D721Med (cell line): ENCODE data around the gene IL1A.

Source experiments
- DNase-seq: peaks from one replicate; pipeline ENCODE4 v3.0.0; 2011; ENCODE audit warnings: low spot score; ENCODE audit not compliant: insufficient read length
- FAIRE-seq: peaks from 2 replicates; lab custom pipeline; 2011; peaks lifted over from hg19 to GRCh38; lab: Jason Lieb, UNC
- CTCF ChIP-seq: IDR thresholded peaks from 2 replicates; pipeline ENCODE4 v1.5.1; 2012; ENCODE audit warnings: mild to moderate bottlenecking, control low read depth; ENCODE audit not compliant: insufficient read depth; ENCODE audit errors: missing control alignments

Gene IL1A

GRCh38 chr2:112809112-112809511, 24.8 kb upstream of the IL1A start:
- TF ChIP-seq CTCF: no peak
- no peak for DNase-seq
- FAIRE-seq: no peak

DNA sequence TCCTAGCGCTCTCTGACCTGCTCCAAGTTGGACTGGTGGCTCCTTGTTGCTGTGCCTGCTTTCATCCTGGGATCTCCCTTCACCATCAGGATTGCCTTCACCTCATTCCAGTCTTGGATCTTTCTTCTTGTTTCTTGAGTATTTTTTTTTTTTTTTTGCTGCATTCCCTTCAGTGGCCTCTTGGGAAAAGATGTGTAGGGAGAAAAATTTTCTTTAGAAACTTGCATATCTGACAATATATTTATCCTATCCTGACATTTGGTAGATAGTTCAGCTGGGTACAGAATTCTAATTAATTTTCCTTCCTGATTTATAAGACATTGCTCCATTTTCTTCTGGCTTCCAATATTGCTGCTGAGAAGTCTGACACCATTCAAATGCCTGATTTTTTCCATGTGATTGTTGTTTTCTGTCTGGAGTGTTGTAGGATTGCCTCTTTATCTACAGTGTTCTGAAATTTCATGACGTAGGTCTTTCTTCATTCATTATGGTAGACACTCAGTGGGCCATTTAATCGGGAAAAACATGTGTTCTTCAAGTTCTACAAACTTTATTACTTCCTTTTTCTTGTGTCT, 23.0 kb upstream of the IL1A start:
- FAIRE-seq: no peak
- no peak for DNase-seq
- TF ChIP-seq CTCF: no peak

DNA sequence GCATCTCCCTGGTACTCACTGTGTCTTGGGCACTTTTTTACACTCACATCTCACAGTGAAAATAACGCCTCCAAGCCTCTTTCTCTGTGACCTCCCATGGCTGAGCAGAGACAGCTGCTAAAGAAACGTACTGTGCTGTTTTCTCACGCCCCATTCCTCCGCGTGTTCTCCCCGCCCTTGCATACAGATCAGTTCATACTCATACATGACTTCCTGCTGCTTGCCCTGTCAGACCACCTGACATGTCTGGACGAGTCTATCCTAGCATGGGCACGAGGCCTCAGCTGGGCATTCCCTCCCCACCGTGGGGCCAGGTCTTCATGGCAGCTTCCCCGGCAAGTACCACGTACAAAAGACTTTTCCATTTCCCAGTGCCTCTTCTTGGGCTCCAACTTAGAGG, 21.2 kb upstream of the IL1A start:
- FAIRE-seq (no peak), DNase-seq (no peak)
- no peak for TF ChIP-seq CTCF

- FAIRE-seq (no peak), DNase-seq (no peak)
- no peak for TF ChIP-seq CTCF
Observed at GRCh38 chr2:112803691-112804521, 19.6 kb upstream of the IL1A start.

DNA sequence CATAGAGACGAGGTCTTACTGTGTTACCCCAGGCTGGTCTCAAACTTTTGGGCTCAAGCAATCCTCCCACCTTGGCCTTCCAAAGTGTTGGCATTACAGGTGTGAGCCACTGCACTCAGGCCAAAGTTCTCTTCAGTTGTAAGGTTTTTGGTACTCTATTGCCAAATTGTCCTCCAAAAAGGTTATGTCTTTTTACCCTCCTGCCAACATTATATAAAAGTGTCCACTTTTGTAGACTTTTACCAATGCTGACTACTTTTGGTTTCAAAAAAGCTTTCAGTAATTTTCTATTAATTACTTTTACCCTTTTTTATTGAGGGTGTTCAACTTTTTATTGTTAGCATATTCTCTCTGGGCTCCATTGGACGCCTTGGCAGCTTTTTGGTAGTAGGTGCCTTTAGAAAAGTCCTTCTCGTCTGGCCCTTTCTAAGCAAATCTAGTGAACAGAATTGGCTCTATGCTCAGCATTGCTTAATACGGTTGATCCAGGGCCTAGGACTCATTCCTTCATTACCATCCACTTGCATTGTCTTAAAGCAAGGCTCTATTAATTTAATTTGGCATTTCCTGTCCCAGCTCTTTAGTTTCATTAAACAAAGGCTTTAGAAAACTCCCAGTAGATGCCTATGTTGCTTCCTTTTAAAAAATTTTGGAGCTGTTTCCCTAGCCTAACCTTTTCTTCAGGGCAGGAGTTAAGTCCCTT, 16.7 kb upstream of the IL1A start:
- FAIRE-seq (no peak), DNase-seq (no peak)
- TF ChIP-seq CTCF: no peak

- FAIRE-seq (no peak), DNase-seq (no peak)
- no peak for TF ChIP-seq CTCF
Observed at GRCh38 chr2:112798979-112799975, 15.0 kb upstream of the IL1A start.
